Stimulated activated CD8-positive, alpha-beta memory T cell treated with anti-CD3 and anti-CD28 coated beads, Interleukin-12 subunit alpha, Interleukin-12 subunit beta, amount 100 ng/mL, for 24 hours (primary cell): ENCODE data around the gene AIFM1.
A peak's percentile ranks its signal among the peaks of the same experiment; 100 is the strongest.

Source experiments
- DNase-seq: peaks from one replicate; pipeline ENCODE4 v3.0.0-alpha.2; 2020; ENCODE audit errors: extremely low read depth

AIFM1 gene

GRCh38 chrX:130165703-130166502 is at the start of gene AIFM1:
AIFM1 (minus strand) TSS chrX:130165841; CDS start chrX:130165656, 185 bp downstream.
- peak; percentile 66 for DNase-seq

- DNase-seq = no peak
Measured at GRCh38 chrX:130213376-130213775, 47.7 kb upstream of the AIFM1 start.

GRCh38 chrX:130212371-130212770 is 46.7 kb upstream of the AIFM1 start:
- DNase-seq = no peak

GRCh38 chrX:130211415-130212186 is 46.0 kb upstream of the AIFM1 start:
- DNase-seq = no peak

DNA sequence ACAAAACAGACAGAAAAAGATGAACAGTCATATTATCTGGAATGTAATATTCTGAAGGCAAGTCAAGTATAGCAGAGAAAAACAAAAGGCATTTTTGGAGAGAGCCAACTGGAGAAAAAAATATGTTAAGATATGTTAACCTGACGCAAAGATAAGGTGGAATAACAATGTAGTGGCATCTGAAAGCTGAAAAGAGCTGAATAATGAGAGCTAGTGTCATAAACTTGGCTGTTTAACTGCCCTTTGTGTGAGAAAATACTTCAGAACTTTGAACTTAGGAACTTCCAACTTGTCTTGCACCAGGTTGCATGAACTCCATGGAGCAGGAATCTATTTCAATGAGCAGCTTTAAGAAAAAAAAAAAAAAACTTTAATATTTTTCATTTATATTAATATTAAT is 39.0 kb upstream of the AIFM1 start:
- no peak for DNase-seq

DNA sequence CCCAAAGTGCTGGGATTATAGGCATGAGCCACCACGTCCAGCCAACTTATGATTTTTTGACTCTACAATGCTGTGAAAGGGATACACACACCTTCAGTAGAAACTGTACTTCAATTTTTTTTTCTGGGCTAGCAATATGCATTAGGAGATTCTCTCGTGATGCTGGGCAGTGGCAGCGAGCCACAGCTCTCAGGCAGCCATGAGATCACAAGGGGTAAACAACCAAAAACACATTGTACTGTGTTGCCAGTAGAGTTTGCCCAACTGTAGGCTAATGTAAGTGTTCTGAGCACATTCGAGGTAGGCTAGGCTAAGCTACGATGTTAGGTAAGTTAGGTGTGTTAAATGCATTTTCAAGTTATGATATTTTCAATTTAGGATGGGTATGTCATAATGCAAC is 31.8 kb upstream of the AIFM1 start:
- no peak for DNase-seq

DNA sequence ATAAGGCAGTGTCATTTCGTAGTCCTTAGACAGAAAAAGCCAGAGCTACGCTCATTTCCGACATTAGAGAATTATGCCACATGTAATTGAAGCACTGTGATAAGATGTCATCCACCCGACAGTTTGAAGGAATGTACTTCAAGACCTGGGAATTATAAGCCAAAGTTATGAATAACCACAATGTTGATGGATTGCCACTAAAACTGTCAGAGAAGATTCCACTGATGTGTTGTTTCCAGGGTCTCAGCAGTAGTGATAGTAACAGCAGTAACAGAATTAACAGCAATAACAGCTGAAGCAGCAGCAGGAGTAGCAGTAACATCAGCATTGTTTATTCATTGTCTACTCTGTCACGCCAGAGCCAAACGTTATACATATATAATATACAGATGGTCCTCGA is 30.8 kb upstream of the AIFM1 start:
- DNase-seq = no peak

GRCh38 chrX:130190801-130191200 is 25.2 kb upstream of the AIFM1 start:
- no peak for DNase-seq

GRCh38 chrX:130186651-130187050 is 21.0 kb upstream of the AIFM1 start:
- DNase-seq = no peak

- no peak for DNase-seq
Measured at GRCh38 chrX:130184857-130185256, 19.2 kb upstream of the AIFM1 start.

DNA sequence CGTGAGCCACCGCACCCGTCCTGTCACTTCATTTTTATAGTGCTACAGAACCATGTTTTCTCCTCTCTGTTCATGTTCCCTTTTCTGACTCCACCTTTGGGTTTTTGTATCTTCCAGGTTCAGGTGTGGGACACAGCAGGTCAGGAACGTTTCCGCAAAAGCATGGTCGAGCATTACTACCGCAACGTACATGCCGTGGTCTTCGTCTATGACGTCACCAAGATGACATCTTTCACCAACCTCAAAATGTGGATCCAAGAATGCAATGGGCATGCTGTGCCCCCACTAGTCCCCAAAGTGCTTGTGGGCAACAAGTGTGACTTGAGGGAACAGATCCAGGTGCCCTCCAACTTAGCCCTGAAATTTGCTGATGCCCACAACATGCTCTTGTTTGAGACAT is 18.5 kb upstream of the AIFM1 start:
- DNase-seq = no peak

GRCh38 chrX:130179579-130180215 is 14.1 kb upstream of the AIFM1 start:
- DNase-seq = no peak

GRCh38 chrX:130179170-130179569 is 13.5 kb upstream of the AIFM1 start:
- no peak for DNase-seq

- no peak for DNase-seq
Measured at GRCh38 chrX:130176942-130177341, 11.3 kb upstream of the AIFM1 start.

DNA sequence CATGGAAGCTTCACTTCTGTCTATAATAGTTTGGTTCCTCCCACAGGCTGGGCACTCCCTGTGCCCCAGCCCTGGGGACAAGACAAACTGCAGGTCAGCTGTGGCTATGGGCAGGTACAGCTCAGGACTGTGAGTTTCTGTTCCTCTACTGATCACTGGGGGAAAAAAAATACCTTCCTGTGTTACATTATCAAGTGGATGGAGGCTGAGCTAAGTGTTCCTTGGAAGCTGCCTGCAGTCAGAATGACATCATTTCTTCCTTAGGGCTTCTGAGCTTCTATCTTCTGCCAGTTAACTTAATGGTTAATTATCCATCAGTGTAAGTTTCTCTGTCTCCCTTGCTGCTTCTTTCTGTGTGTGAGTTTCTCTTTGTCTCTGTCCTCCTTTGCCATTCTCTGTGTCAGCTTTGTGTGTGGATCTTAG is 10.7 kb upstream of the AIFM1 start:
- DNase-seq = no peak

GRCh38 chrX:130174937-130175336 is 9.3 kb upstream of the AIFM1 start:
- no peak for DNase-seq

DNA sequence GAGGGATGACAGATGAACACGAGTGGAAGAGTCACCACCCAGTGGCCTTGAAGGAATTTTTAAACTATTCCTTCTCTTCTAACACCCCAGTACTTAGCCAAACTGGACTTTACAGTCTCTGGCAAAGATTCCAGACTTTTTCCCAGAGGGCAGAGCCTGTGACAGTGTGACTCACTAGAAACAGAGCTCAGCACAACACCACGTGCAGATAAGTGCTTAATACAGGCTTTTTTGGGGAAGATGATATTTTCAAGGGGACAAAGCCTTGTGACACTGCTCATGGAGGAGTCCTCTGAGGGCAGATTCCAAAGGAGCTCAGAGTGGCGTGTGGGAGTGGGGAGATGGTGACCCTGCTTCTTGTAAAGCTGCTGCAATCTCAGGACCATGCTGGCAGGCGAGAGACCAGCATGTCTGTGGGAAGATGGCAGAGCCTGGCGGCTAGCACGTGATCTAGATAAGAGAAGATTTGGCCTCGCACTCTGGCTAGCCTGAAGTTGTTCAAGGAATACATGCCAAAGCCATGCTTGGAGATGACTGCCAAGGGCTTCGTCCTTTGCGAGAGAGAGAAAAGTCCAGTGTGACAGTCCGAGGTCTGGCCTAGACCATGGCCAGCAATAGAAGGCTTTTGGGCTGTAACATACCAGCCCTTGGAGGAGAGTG is 8.5 kb upstream of the AIFM1 start:
- no peak for DNase-seq

DNA sequence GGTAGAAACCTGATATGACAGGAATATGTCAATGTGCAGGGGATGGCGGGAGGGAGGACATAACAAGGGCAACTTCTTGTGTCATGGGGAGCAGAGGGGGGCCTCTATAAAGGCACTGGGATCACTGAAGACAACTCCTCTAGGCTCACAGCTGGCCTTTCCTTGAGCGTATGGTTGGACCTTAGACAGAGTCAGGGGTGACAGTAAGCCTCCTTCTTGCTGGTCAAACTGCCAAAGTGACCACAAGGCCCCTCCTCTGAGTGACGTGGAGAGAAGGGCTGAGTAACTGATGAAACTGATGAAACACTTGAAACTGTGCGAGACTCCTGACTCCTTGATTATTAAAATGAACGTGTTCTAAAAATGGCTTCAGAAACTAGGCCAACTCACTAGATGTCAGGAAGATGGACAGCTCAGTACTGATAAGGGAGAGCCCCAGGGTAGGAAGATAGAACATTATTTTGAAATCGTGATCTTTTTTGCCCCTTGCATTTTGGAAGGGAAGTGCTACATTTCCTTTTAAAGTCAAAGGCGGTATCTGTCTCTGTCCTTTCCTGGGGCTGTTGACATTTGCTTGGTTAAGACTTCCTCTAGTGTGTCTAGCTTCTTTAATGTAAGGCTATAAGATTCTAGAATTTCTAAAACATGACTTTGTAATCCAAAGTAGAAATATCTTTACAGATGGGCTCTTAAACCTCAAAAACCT is 7.7 kb upstream of the AIFM1 start:
- no peak for DNase-seq

DNA sequence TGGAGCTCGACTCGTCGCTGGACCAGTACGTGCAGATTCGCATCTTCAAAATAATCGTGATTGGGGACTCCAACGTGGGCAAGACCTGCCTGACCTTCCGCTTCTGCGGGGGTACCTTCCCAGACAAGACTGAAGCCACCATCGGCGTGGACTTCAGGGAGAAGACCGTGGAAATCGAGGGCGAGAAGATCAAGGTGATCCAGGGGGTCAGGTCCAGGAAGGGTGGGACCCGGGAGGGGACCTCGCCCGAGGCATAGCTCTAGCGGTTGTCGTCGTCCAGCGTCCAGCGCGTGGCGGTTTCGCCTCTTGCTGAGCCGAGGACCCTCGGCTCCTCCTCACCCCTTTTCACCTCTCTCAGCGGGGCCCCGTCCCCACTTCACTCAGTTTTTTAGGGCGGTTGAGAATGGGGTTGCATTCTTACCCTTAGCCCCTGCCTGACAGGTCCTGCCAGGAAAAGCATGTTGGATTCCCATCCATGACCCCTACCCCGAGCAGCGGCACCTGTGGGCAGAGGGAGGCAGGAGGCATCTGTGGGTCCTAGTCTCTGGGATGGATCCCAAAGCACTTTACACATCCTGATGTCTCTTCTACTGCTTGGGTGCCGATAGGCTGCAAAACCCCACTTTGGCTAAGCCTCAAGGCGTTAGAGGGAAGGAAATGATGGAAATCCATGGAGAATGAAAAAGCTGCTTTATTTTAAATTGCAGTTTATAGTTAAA is 6.6 kb upstream of the AIFM1 start:
- DNase-seq = no peak

GRCh38 chrX:130171446-130172126 is 5.9 kb upstream of the AIFM1 start, which contains the start of gene RAB33A:
RAB33A (plus strand) TSS chrX:130171962; CDS start chrX:130172063, 101 bp downstream.
- DNase-seq = no peak
